Loucy (cell line): Measurements from ENCODE around the gene ANG.

Experiments
- H2AFZ ChIP-seq: fragments of 200-600 bp; sonication (generic); 2 replicates; pipeline ENCODE4 v1.6.0; 2016; ENCODE audit warnings: antibody characterized with exemption, mild to moderate bottlenecking, low read length, moderate library complexity
- H3F3A ChIP-seq: fragments of 200-600 bp; 2 replicates; pipeline ENCODE4 v1.6.0; 2016; ENCODE audit warnings: antibody characterized with exemption, low read depth, mild to moderate bottlenecking
- H3K27me3 ChIP-seq: fragments of 200-600 bp; sonication (generic); 2 replicates; pipeline ENCODE4 v1.6.1; 2014; ENCODE audit warnings: low read length, mild to moderate bottlenecking; ENCODE audit not compliant: insufficient read depth, poor library complexity, severe bottlenecking
- H3K36me3 ChIP-seq: fragments of 200-600 bp; sonication (generic); 2 replicates; pipeline ENCODE4 v1.6.1; 2016; ENCODE audit warnings: low read length; ENCODE audit not compliant: insufficient read depth
- H3K4me1 ChIP-seq: fragments of 200-600 bp; sonication (generic); 2 replicates; pipeline ENCODE4 v1.5.1; 2014; ENCODE audit warnings: low read length, mild to moderate bottlenecking; ENCODE audit not compliant: insufficient read depth, poor library complexity, severe bottlenecking
- H3K4me2 ChIP-seq: fragments of 200-600 bp; sonication (generic); 2 replicates; pipeline ENCODE4 v1.6.0; 2014; ENCODE audit warnings: antibody characterized with exemption, low read length, low read depth, mild to moderate bottlenecking; ENCODE audit not compliant: poor library complexity, severe bottlenecking
- H3K4me3 ChIP-seq: fragments of 200-600 bp; sonication (generic); 2 replicates; pipeline ENCODE4 v1.5.1; 2014; ENCODE audit warnings: low read length, mild to moderate bottlenecking, mixed read lengths; ENCODE audit not compliant: poor library complexity, severe bottlenecking
- H3K79me2 ChIP-seq: fragments of 200-600 bp; sonication (generic); 2 replicates; pipeline ENCODE4 v1.6.1; 2014; ENCODE audit warnings: low read length; ENCODE audit not compliant: insufficient read depth
- H3K9ac ChIP-seq: fragments of 200-600 bp; sonication (generic); 2 replicates; pipeline ENCODE4 v1.6.0; 2014; ENCODE audit warnings: mild to moderate bottlenecking, low read depth, low read length, moderate library complexity; ENCODE audit not compliant: poor library complexity, severe bottlenecking
- H3K9me2 ChIP-seq: fragments of 200-600 bp; sonication (generic); replicated peaks from 2 replicates; pipeline ENCODE4 v1.6.1; 2016; ENCODE audit warnings: low read depth, low read length, mixed read lengths
- H3K9me3 ChIP-seq: fragments of 200-600 bp; sonication (generic); 2 replicates; pipeline ENCODE4 v1.6.1; 2014; ENCODE audit warnings: mild to moderate bottlenecking, antibody characterized with exemption, low read length, low read depth; ENCODE audit not compliant: insufficient read depth
- H4K20me1 ChIP-seq: fragments of 200-600 bp; sonication (generic); 2 replicates; pipeline ENCODE4 v1.6.0; 2014; ENCODE audit warnings: antibody characterized with exemption, low read length, mild to moderate bottlenecking; ENCODE audit not compliant: insufficient read depth, poor library complexity, severe bottlenecking
- CTCF ChIP-seq: fragments of 200-600 bp; sonication (generic); conservative IDR thresholded peaks from 2 replicates; pipeline ENCODE4 v1.5.1; 2014; ENCODE audit warnings: mild to moderate bottlenecking, antibody characterized with exemption, low read length
- EZH2phosphoT487 ChIP-seq: fragments of 200-600 bp; IDR thresholded peaks from 2 replicates; pipeline ENCODE4 v1.6.1; 2018; ENCODE audit warnings: antibody characterized with exemption, mild to moderate bottlenecking, moderate library complexity, borderline replicate concordance

ANG gene

GRCh38 chr14:20732477-20732876 lies 43.9 kb downstream of the ANG start:
- Histone ChIP-seq H3F3A (no peaks in the 10 kb centered on the region), H3K4me1 (no peaks in the 10 kb centered on the region), H3K79me2 (no peaks in the 10 kb centered on the region), H3K4me3 (no peak overlapping the region), H3K9ac (no peak overlapping the region), H3K4me2 (no peak overlapping the region), H3K27me3 (no peaks in the 10 kb centered on the region), H4K20me1 (no peaks in the 10 kb centered on the region), H3K9me3 (no peaks in the 10 kb centered on the region), H3K9me2 (no peaks in the 10 kb centered on the region), H2AFZ (no peak overlapping the region), H3K36me3 (no peaks in the 10 kb centered on the region)
- no peak for TF ChIP-seq CTCF
- TF ChIP-seq EZH2phosphoT487, result no peak

DNA sequence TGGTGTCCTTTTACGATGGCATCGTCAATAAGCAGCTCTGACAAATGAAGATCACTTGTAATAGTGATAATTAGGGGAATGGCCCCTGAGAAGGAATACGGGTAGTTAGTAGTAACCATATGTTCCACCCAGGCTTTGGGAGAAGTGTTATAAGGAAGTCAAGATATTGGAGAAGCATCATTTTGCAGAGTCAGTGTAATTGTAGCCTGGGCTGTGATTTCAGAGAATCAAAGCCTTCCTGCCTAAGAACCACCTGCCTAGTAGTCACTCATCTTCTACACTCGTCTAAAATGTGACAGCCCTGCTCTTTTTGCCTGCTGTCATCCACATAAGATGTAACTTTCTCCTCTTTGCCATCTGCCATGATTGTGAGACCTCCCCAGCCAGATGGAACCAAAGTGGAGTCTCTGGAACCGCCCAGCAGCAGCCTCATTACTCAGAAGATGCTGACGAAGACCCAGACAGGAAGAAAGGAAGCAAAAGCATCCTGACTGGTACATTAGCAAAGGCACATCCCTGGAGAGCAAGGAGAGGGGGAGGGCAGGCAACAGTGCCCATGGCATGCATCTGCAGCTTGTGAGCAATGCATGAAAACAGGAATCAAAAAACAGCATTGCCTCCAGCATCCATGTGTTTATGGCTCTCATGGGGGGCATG lies 44.5 kb downstream of the ANG start:
- Histone ChIP-seq H3K4me3 (no peak overlapping the region), H3K79me2 (no peaks in the 10 kb centered on the region), H4K20me1 (no peaks in the 10 kb centered on the region), H2AFZ (no peak overlapping the region), H3K4me1 (no peaks in the 10 kb centered on the region), H3K9me2 (no peaks in the 10 kb centered on the region), H3K36me3 (no peaks in the 10 kb centered on the region), H3F3A (no peaks in the 10 kb centered on the region), H3K9me3 (no peaks in the 10 kb centered on the region), H3K27me3 (no peaks in the 10 kb centered on the region), H3K4me2 (no peak overlapping the region), H3K9ac (no peak overlapping the region)
- no peak for TF ChIP-seq CTCF
- TF ChIP-seq EZH2phosphoT487, result no peak

DNA sequence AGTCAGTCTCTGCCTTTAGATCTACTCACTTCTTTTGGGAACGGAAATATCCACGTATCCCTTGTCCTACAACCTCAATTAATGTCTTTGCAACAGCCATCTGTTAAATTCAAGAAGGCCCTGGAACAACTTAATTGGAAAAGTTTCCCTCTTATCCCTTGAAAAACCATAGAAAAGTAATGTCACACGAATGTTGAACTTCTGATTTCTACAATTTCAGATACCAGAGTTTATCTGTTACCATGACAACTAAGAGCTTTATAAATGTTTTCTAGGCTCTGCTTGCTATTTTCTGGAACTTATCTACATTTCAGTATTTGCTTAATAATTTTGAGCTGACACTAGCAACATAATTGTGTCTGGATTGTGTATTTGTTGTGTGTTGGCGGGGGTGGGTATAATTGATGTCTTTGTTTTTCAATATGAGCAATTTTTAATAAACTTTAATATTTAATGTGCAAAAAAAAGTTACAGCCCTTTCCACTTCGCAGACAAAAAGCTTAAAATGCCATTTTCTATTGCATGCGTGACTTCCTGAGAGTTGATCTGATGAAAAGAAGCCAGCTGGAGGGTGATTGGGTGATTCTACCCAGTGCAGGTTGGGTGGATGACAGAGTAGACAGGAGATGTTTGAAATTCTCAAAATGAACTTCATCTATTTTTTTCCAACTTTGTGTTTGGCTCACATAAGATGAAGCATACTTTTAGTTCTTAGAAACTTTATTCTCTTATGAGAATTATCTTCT lies 45.3 kb downstream of the ANG start:
- Histone ChIP-seq H3K4me2 (no peak overlapping the region), H4K20me1 (no peaks in the 10 kb centered on the region), H3K27me3 (no peaks in the 10 kb centered on the region), H3K4me3 (no peak overlapping the region), H3K9me3 (no peaks in the 10 kb centered on the region), H3K36me3 (no peaks in the 10 kb centered on the region), H3K79me2 (no peaks in the 10 kb centered on the region), H3K9me2 (no peaks in the 10 kb centered on the region), H3F3A (no peaks in the 10 kb centered on the region), H2AFZ (no peak overlapping the region), H3K9ac (no peak overlapping the region), H3K4me1 (no peaks in the 10 kb centered on the region)
- TF ChIP-seq CTCF (no peak), EZH2phosphoT487 (no peak)
